Neuronal stem cell (in vitro differentiated cells): ENCODE results near the gene UBALD2.

ENCODE experiments used
- DNase-seq: peaks from one replicate; pipeline ENCODE4 v3.0.0-alpha.2; 2013; ENCODE audit warnings: low spot score
- H2AFZ ChIP-seq: one replicate; pipeline ENCODE4 v1.6.1; 2013; ENCODE audit warnings: mild to moderate bottlenecking, low read length, inconsistent platforms
- H2AK5ac ChIP-seq: 2 replicates; pipeline ENCODE4 v1.6.1; 2013; ENCODE audit warnings: low read depth, mild to moderate bottlenecking, inconsistent platforms, low read length, moderate library complexity, mixed read lengths
- H2BK120ac ChIP-seq: 2 replicates; pipeline ENCODE4 v1.6.1; 2013; ENCODE audit warnings: low read depth, mild to moderate bottlenecking, inconsistent platforms, low read length, moderate library complexity, mixed read lengths
- H2BK12ac ChIP-seq: one replicate; pipeline ENCODE4 v1.6.1; 2013; ENCODE audit warnings: low read length, inconsistent platforms
- H2BK15ac ChIP-seq: 2 replicates; pipeline ENCODE4 v1.6.1; 2013; ENCODE audit warnings: mild to moderate bottlenecking, low read length, inconsistent platforms, mixed read lengths
- H2BK5ac ChIP-seq: one replicate; pipeline ENCODE4 v1.6.1; 2013; ENCODE audit warnings: inconsistent platforms, mild to moderate bottlenecking, low read length, moderate library complexity
- H3K14ac ChIP-seq: one replicate; pipeline ENCODE4 v1.6.1; 2013; ENCODE audit warnings: low read length, inconsistent platforms
- H3K18ac ChIP-seq: 2 replicates; pipeline ENCODE4 v1.6.1; 2013; ENCODE audit warnings: low read length, inconsistent platforms
- H3K23ac ChIP-seq: 2 replicates; pipeline ENCODE4 v1.6.1; 2013; ENCODE audit warnings: low read depth, mild to moderate bottlenecking, mixed read lengths, low read length, inconsistent platforms; ENCODE audit not compliant: poor library complexity
- H3K27ac ChIP-seq: replicated peaks from 3 replicates; pipeline ENCODE4 v1.5.1; 2013; ENCODE audit warnings: low read length, inconsistent platforms
- H3K27me3 ChIP-seq, 3 experiments: 2 replicates each; pipeline ENCODE4 v1.6.1; 2013; ENCODE audit warnings: low read length in 3 of 3, mild to moderate bottlenecking in 2 of 3, inconsistent platforms in 1 of 3, low read depth in 1 of 3, mixed read lengths in 1 of 3, moderate library complexity in 1 of 3; ENCODE audit not compliant: control insufficient read depth in 3 of 3, insufficient read depth in 3 of 3
- H3K36me3 ChIP-seq, 2 donors: replicated peaks in 1 of 2; 2 replicates each; pipeline ENCODE4 v1.6.1; 2013; ENCODE audit warnings: low read length in 2 of 2; ENCODE audit not compliant: control insufficient read depth in 2 of 2, insufficient read depth in 2 of 2
- H3K4ac ChIP-seq: 2 replicates; pipeline ENCODE4 v1.6.1; 2013; ENCODE audit warnings: inconsistent platforms, mild to moderate bottlenecking, low read length, moderate library complexity
- H3K4me1 ChIP-seq, 2 donors: 1 replicate in 1 of 2; 2 replicates in 1 of 2; pipeline ENCODE4 v1.6.1; 2013; ENCODE audit warnings: low read length in 2 of 2, low read depth in 1 of 2; ENCODE audit not compliant: control insufficient read depth in 2 of 2, insufficient read depth in 1 of 2
- H3K4me2 ChIP-seq: one replicate; pipeline ENCODE4 v1.6.1; 2013; ENCODE audit warnings: mild to moderate bottlenecking, low read length, inconsistent platforms; ENCODE audit not compliant: insufficient read depth, poor library complexity, severe bottlenecking
- H3K4me3 ChIP-seq, 2 donors: 2 replicates each; pipeline ENCODE4 v1.5.1; 2013; ENCODE audit warnings: low read length in 2 of 2, mild to moderate bottlenecking in 2 of 2, inconsistent platforms in 1 of 2, moderate library complexity in 1 of 2
- H3K79me1 ChIP-seq: one replicate; pipeline ENCODE4 v1.6.1; 2013; ENCODE audit warnings: low read depth, mild to moderate bottlenecking, inconsistent platforms, low read length, moderate library complexity
- H3K9ac ChIP-seq: one replicate; pipeline ENCODE4 v1.6.1; 2013; ENCODE audit warnings: mild to moderate bottlenecking, low read depth, low read length, inconsistent platforms; ENCODE audit not compliant: poor library complexity
- H3K9me3 ChIP-seq, 2 donors: replicated peaks in 1 of 2; 2 replicates each; pipeline versions ENCODE3 to v1.6.1; 2013; ENCODE audit warnings: low read length in 2 of 2, mild to moderate bottlenecking in 2 of 2, inconsistent platforms in 1 of 2, low read depth in 1 of 2, mixed read lengths in 1 of 2, moderate library complexity in 1 of 2; ENCODE audit not compliant: control insufficient read depth in 2 of 2, insufficient read depth in 1 of 2
- H4K8ac ChIP-seq: one replicate; pipeline ENCODE4 v1.6.1; 2013; ENCODE audit warnings: low read depth, mild to moderate bottlenecking, inconsistent platforms, low read length, moderate library complexity
- H4K91ac ChIP-seq: one replicate; pipeline ENCODE4 v1.6.1; 2013; ENCODE audit warnings: low read length, low read depth, mild to moderate bottlenecking, inconsistent platforms; ENCODE audit not compliant: poor library complexity
- WGBS, 2 donors: extraction: QIAGEN DNeasy Blood & Tissue Kit; methylation state at CpG; one replicate each; pipeline ENCODE4 v1.1.7; 2013; ENCODE audit warnings: missing lambda C conversion rate in 2 of 2, mixed read lengths in 1 of 2; ENCODE audit not compliant: insufficient read length in 2 of 2, insufficient replicate concordance in 1 of 2; ENCODE audit errors: extremely low coverage in 2 of 2; 5-methylcytosine and 5-hydroxymethylcytosine counted together

The UBALD2 gene

GRCh38 chr17:76264425-76264754 is 758 bp upstream of the UBALD2 start:
- no peak overlapping the region for H3K27ac ChIP-seq
- peaks cover 4 to 31% of the 10 kb centered on the region in 2 donors for H3K36me3 ChIP-seq
- no peak overlapping the region for H3K4ac ChIP-seq
- H3K4me2 ChIP-seq = no peak overlapping the region
- H2BK12ac ChIP-seq = no peak overlapping the region
- no peak overlapping the region for H2AK5ac ChIP-seq
- no peak overlapping the region for H2BK5ac ChIP-seq
- DNase-seq = no peak
- H2BK120ac ChIP-seq = no peak overlapping the region
- H3K27me3 ChIP-seq = no peaks in the 10 kb centered on the region
- peaks cover 17 to 42% of the 10 kb centered on the region in 2 donors for H3K4me1 ChIP-seq
- no peak overlapping the region for H2AFZ ChIP-seq
- H4K91ac ChIP-seq = no peak overlapping the region
- WGBS, 2 donors = no CpG with 5 or more reads among the region's 9 CpGs
- no peaks in the 10 kb centered on the region for H3K9me3 ChIP-seq
- H3K9ac ChIP-seq = no peak overlapping the region
- no peak overlapping the region for H4K8ac ChIP-seq
- no peak overlapping the region for H3K4me3 ChIP-seq
- no peak overlapping the region for H2BK15ac ChIP-seq
- H3K14ac ChIP-seq = no peak overlapping the region
- no peak overlapping the region for H3K18ac ChIP-seq
- H3K23ac ChIP-seq = no peak overlapping the region
- peaks cover 7% of the 10 kb centered on the region for H3K79me1 ChIP-seq

GRCh38 chr17:76265624-76266243 is 586 bp downstream of the UBALD2 start:
- Histone ChIP-seq H2BK15ac (no peak overlapping the region), H3K79me1 (peaks cover 12% of the 10 kb centered on the region), H2BK120ac (no peak overlapping the region), H3K27ac (no peak overlapping the region), H3K4ac (no peak overlapping the region), H3K4me1 (peaks cover 19 to 36% of the 10 kb centered on the region in 2 donors), H4K8ac (no peak overlapping the region), H3K4me2 (peak overlapping the region; percentile 52), H3K27me3 (no peaks in the 10 kb centered on the region), H2AK5ac (peak overlapping the region; percentile 73), H2BK12ac (no peak overlapping the region), H3K9me3 (peaks cover 0 to 1% of the 10 kb centered on the region in 2 donors), H3K23ac (peak overlapping the region; percentile 14), H4K91ac (no peak overlapping the region), H3K9ac (peak overlapping the region; percentile 93), H2BK5ac (peak overlapping the region; percentile 1), H3K4me3 (peak overlapping the region; percentile 70 to 98), H2AFZ (peak overlapping the region; percentile 61), H3K18ac (peak overlapping the region; percentile 94), H3K14ac (no peak overlapping the region), H3K36me3 (peaks cover 5 to 42% of the 10 kb centered on the region in 2 donors)
- WGBS, 2 donors = no CpG with 5 or more reads among the region's 76 CpGs
- DNase-seq = peak; percentile 55

GRCh38 chr17:76266244-76266938 is 1.2 kb downstream of the UBALD2 start:
- H3K9me3 ChIP-seq = peaks cover 0 to 1% of the 10 kb centered on the region in 2 donors
- no peak overlapping the region for H4K8ac ChIP-seq
- no CpG with 5 or more reads among the region's 12 CpGs for WGBS, 2 donors
- H3K4me3 ChIP-seq = peak overlapping the region; percentile 70 to 98
- peaks cover 8 to 47% of the 10 kb centered on the region in 2 donors for H3K36me3 ChIP-seq
- no peak overlapping the region for H2AK5ac ChIP-seq
- peak overlapping the region; percentile 89 for H3K9ac ChIP-seq
- DNase-seq = no peak
- H2AFZ ChIP-seq = peak overlapping the region; percentile 61
- no peak overlapping the region for H4K91ac ChIP-seq
- H3K14ac ChIP-seq = no peak overlapping the region
- peaks cover 14% of the 10 kb centered on the region for H3K79me1 ChIP-seq
- H2BK12ac ChIP-seq = no peak overlapping the region
- H3K23ac ChIP-seq = peak overlapping the region; percentile 60
- no peaks in the 10 kb centered on the region for H3K27me3 ChIP-seq
- peaks cover 21 to 38% of the 10 kb centered on the region in 2 donors for H3K4me1 ChIP-seq
- peak overlapping the region; percentile 1 for H2BK5ac ChIP-seq
- peak overlapping the region; percentile 51 for H3K18ac ChIP-seq
- no peak overlapping the region for H3K4ac ChIP-seq
- H3K27ac ChIP-seq = no peak overlapping the region
- H3K4me2 ChIP-seq = peak overlapping the region; percentile 52
- H2BK15ac ChIP-seq = no peak overlapping the region
- no peak overlapping the region for H2BK120ac ChIP-seq

- H2BK15ac ChIP-seq = no peak overlapping the region
- no CpG with 5 or more reads among the region's 4 CpGs for WGBS, 2 donors
- H3K9ac ChIP-seq = no peak overlapping the region
- H3K79me1 ChIP-seq = peaks cover 14% of the 10 kb centered on the region
- no peaks in the 10 kb centered on the region for H3K27me3 ChIP-seq
- H3K27ac ChIP-seq = no peak overlapping the region
- H4K91ac ChIP-seq = no peak overlapping the region
- H2BK120ac ChIP-seq = no peak overlapping the region
- H3K4me2 ChIP-seq = no peak overlapping the region
- H3K36me3 ChIP-seq = peaks cover 8 to 51% of the 10 kb centered on the region in 2 donors
- H3K4ac ChIP-seq = no peak overlapping the region
- H2AFZ ChIP-seq = no peak overlapping the region
- no peak overlapping the region for H2BK12ac ChIP-seq
- no peak overlapping the region for H2AK5ac ChIP-seq
- no peak overlapping the region for H3K23ac ChIP-seq
- no peak overlapping the region for H3K18ac ChIP-seq
- H2BK5ac ChIP-seq = no peak overlapping the region
- H3K4me3 ChIP-seq = peak overlapping the region in 1 of 2 donors; percentile 70
- H3K4me1 ChIP-seq = peaks cover 22 to 37% of the 10 kb centered on the region in 2 donors
- no peak overlapping the region for H4K8ac ChIP-seq
- DNase-seq = no peak
- H3K9me3 ChIP-seq = peaks cover 0 to 1% of the 10 kb centered on the region in 2 donors
- H3K14ac ChIP-seq = no peak overlapping the region
Measured at GRCh38 chr17:76267051-76267576, 2.0 kb downstream of the UBALD2 start.
